Fibroblast of lung (primary cell): ENCODE data around the gene AQP12B.

Experiments used
- CTCF ChIP-seq, 2 donors: IDR thresholded peaks in 1 of 2; conservative IDR thresholded peaks in 1 of 2; 1 replicate in 1 of 2; 2 replicates in 1 of 2; pipeline ENCODE4 v1.5.1; 2011 to 2012; ENCODE audit warnings: low read length in 2 of 2, control low read depth in 1 of 2, inconsistent platforms in 1 of 2, low read depth in 1 of 2, mild to moderate bottlenecking in 1 of 2
- EZH2 ChIP-seq: IDR thresholded peaks from 2 replicates; pipeline ENCODE4 v1.5.1; 2012; ENCODE audit warnings: low read length, control low read depth, mild to moderate bottlenecking; ENCODE audit errors: missing control alignments

- TF ChIP-seq EZH2 (no peak), CTCF (conservative IDR thresholded peaks at IDR 0.05 in 1 of 2, IDR thresholded peaks at IDR 0.05 in 1 of 2; ENCODE audit: low read depth in 1 of 2, low read length in 2 of 2) (no peak)
Observed at GRCh38 chr2:240727913-240728312, 45.2 kb upstream of the AQP12B start.
